Muscle of back (tissue), 11 donors: ENCODE data around the gene CD58. TPM values are rescaled to one million over a fixed set of nuclear protein-coding genes. Genes with fewer than 3 reads are reported as not detected.
"Not testable (repeated sequence)": the region's sequence is repeated elsewhere in the genome, so short reads cannot be mapped to it uniquely, and the experiment has no call there.

Experiments used
- DNase-seq, 3 donors: peaks; one replicate each; pipeline versions ENCODE4 v3.0.0 to v3.0.0-alpha.2; 2013
- polyA plus RNA-seq, 10 donors: library from polyadenylated mRNA; unstranded; fragments of 120-200 nt; gene quantifications; one replicate each; pipeline ENCODE4 v1.2.1, GENCODE V29; 2013; ENCODE audit not compliant: insufficient read length in 10 of 10

The CD58 gene
- polyA plus RNA-seq, 10 donors: 9.7 to 17.6 (median 13.0) TPM

- DNase-seq: not testable (repeated sequence)
Observed at GRCh38 chr1:116595065-116595840, 24.4 kb upstream of the CD58 start.

- not testable (repeated sequence) for DNase-seq
Observed at GRCh38 chr1:116593977-116594376, 23.2 kb upstream of the CD58 start.

- DNase-seq: not testable (repeated sequence)
Observed at GRCh38 chr1:116593401-116593800, 22.6 kb upstream of the CD58 start.

- peak in 1 of 3 donors; percentile 47 for DNase-seq
Observed at GRCh38 chr1:116591951-116592605, 21.3 kb upstream of the CD58 start.

- DNase-seq: not testable (repeated sequence)
Observed at GRCh38 chr1:116591006-116591950, 20.5 kb upstream of the CD58 start.

- not testable (repeated sequence) for DNase-seq
Observed at GRCh38 chr1:116590359-116591005, 19.7 kb upstream of the CD58 start.

- not testable (repeated sequence) for DNase-seq
Observed at GRCh38 chr1:116589101-116589735, 18.4 kb upstream of the CD58 start.

- no peak for DNase-seq
Observed at GRCh38 chr1:116587501-116588227, 16.8 kb upstream of the CD58 start.

- no peak for DNase-seq
Observed at GRCh38 chr1:116586741-116587143, 15.9 kb upstream of the CD58 start.

GRCh38 chr1:116585886-116586285 is 15.1 kb upstream of the CD58 start:
- no peak for DNase-seq

- no peak for DNase-seq
Observed at GRCh38 chr1:116581323-116581885, 10.6 kb upstream of the CD58 start.

GRCh38 chr1:116580446-116581322 is 9.9 kb upstream of the CD58 start:
- no peak for DNase-seq

- DNase-seq: no peak
Observed at GRCh38 chr1:116579259-116579875, 8.5 kb upstream of the CD58 start.

- DNase-seq: peak in 1 of 3 donors; percentile 62
Observed at GRCh38 chr1:116578581-116578980, 7.8 kb upstream of the CD58 start.

- no peak for DNase-seq
Observed at GRCh38 chr1:116577759-116578314, 7.0 kb upstream of the CD58 start.

- peak; percentile 74 to 88 (median 81) for DNase-seq
Observed at GRCh38 chr1:116574581-116575291, 3.9 kb upstream of the CD58 start.

- no peak for DNase-seq
Observed at GRCh38 chr1:116573431-116574095, 2.7 kb upstream of the CD58 start.
